NCI-H526 (cell line): ENCODE data around the gene CPVL.

Experiments
- DNase-seq, 2 experiments: peaks; one replicate each; lab custom pipeline; 2025; lab: John Stamatoyannopoulos, UW

Gene CPVL

GRCh38 chr7:29146057-29146706 is at the start of gene CPVL:
Gene CPVL, minus strand, starts transcription at chr7:29146537. Its CDS starts 25,476 bp downstream, at chr7:29121061.
- peak; percentile 84 to 91 for DNase-seq

GRCh38 chr7:29194594-29195427 is 48.5 kb upstream of the CPVL start, which contains the start of gene CHN2:
Gene CHN2, plus strand, starts transcription at chr7:29194775.
- peak; percentile 36 to 77 for DNase-seq

- DNase-seq, result peak; percentile 32 to 74
These were observed 47.9 kb upstream of the CPVL start for GRCh38 chr7:29194206-29194593.

- peak; percentile 46 to 77 for DNase-seq
These were observed 47.2 kb upstream of the CPVL start for GRCh38 chr7:29193316-29194205.

- DNase-seq, result peak; percentile 18 to 51
These were observed 46.5 kb upstream of the CPVL start for GRCh38 chr7:29192811-29193210.

GRCh38 chr7:29192323-29192722 is 46.0 kb upstream of the CPVL start:
- no peak for DNase-seq

- peak in 1 of 2 experiments; percentile 51 for DNase-seq
These were observed 44.2 kb upstream of the CPVL start for GRCh38 chr7:29190349-29191045.

GRCh38 chr7:29189743-29190201 is 43.4 kb upstream of the CPVL start:
- peak; percentile 85 to 95 for DNase-seq

GRCh38 chr7:29185613-29186012 is 39.3 kb upstream of the CPVL start:
- no peak for DNase-seq

- DNase-seq, result no peak
These were observed 38.3 kb upstream of the CPVL start for GRCh38 chr7:29184599-29184998.

GRCh38 chr7:29179115-29179514 is 32.8 kb upstream of the CPVL start:
- no peak for DNase-seq

- DNase-seq, result no peak
These were observed 31.7 kb upstream of the CPVL start for GRCh38 chr7:29177963-29178600.

- no peak for DNase-seq
These were observed 27.1 kb upstream of the CPVL start for GRCh38 chr7:29173458-29173857.

- DNase-seq, result no peak
These were observed 24.4 kb upstream of the CPVL start for GRCh38 chr7:29170781-29171180.

GRCh38 chr7:29167721-29168120 is 21.4 kb upstream of the CPVL start:
- DNase-seq, result peak in 1 of 2 experiments; percentile 17

- DNase-seq, result no peak
These were observed 17.5 kb upstream of the CPVL start for GRCh38 chr7:29163854-29164253.

GRCh38 chr7:29162577-29162976 is 16.2 kb upstream of the CPVL start:
- no peak for DNase-seq

- DNase-seq, result no peak
These were observed 14.9 kb upstream of the CPVL start for GRCh38 chr7:29161231-29161630.

- no peak for DNase-seq
These were observed 13.7 kb upstream of the CPVL start for GRCh38 chr7:29160080-29160479.

GRCh38 chr7:29158795-29159423 is 12.6 kb upstream of the CPVL start:
- DNase-seq, result no peak
